Nucleus accumbens (tissue), 56 donors: ENCODE measurements around the gene CCDC88C.
"Not testable (repeated sequence)": the region's sequence is repeated elsewhere in the genome, so short reads cannot be mapped to it uniquely, and the experiment has no call there.

Experiments
- DNase-seq, 56 donors: peaks; one replicate each; lab custom pipeline; 2025; lab: John Stamatoyannopoulos, UW

The CCDC88C gene

DNA sequence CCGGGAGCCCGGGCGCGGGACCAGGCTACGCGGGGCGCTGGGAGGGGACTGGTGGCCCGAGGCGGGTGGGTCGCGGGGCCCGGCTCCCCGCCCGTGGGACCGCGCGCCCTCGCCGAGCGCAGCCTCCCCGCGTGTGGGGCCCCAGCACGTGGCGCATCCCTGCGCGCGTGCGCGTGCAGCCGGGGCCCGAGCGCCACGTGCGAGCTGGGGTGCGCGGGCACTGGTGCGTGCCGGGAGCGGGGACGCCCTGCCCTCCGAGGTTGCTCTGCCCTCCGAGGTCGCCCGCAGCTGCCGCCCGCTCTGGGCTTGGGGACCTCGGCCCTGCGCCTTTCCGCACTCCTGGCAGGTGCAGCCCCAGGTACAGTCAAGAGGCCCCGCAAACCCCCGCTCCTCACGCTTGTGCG lies 365 bp upstream of the CCDC88C start:
- DNase-seq = peak in 12 of 56 donors; percentile 16 to 70 (median 44)

DNA sequence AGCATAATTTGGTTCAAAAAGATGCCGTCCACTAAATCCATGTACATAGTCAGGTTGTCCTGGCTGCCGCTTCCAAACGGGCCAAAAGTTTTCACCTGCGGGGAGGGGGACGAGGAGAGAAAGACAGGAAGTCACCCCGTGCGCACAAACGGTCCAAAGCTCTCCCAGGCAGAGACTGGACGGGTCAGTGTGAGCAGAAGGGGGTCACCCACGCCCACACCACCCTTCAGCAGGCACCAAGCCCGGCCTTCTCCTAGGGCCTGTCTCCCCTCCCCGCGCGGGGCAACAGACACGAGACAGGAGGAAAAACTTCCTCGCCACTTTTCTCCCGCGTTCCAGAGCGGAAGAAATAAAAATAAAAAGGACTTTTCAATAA lies 888 bp downstream of the CCDC88C start:
- peak in 1 of 56 donors; percentile 36 for DNase-seq

DNA sequence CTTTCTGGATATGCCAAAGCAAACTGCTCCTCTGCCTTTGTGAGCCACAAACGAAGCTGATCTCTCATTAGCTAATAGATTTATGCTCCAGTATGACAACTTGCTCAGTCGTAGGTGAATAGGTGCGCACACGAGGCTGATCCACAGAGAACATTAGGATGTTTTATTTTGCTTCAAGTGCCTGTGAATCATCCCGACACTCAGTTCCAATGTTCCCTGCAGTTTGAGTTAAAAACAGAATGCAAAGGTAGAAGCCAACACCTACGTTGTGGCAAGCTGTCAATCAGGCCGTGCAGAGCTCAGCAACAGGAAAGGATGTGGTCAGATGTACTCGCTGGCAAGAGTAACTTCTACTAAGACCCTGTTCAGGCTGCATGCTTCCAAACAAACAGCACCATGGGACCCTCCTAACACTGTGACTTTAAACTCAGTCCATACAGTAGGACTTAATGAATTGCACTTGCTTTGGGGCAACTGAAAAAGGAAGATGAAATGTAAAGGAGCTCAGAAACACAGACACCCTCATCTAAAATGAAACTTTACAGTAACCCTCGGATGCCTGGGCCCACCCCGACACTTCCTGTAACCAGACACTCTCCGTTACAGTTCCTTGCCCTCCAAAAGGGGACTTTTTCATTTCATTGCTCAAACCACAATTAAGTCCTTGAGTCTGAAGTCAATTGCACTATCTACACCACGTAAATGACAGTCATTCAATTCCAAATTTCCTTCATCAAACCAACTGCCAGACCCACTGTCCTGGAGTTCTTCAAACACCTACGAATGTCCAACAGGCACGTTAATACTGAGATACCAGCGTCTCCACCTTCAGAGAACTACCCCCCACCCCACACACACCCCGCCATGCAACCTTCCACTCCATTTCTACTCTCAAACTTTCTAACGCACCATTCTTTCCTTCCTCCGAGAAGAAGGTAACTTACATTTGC lies 1.6 kb downstream of the CCDC88C start:
- DNase-seq = peak in 20 of 56 donors; percentile 24 to 80 (median 55)

DNA sequence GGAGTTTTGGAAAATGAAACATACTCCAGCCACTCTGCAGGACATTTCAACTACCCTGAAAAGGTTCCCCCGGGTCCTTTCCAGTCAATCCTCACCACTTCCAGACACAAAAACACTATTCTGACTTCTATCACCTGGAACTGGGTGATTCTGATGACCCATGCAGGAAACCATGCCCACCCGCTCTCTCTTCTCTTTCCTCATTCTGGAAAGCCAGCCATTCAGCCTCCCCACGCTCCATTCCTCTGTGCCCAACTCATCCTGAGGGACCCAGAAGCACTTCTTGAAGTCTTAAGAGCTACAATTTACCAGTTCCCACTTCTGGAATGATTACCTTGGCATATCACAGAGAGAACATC lies 3.2 kb downstream of the CCDC88C start:
- DNase-seq = no peak

DNA sequence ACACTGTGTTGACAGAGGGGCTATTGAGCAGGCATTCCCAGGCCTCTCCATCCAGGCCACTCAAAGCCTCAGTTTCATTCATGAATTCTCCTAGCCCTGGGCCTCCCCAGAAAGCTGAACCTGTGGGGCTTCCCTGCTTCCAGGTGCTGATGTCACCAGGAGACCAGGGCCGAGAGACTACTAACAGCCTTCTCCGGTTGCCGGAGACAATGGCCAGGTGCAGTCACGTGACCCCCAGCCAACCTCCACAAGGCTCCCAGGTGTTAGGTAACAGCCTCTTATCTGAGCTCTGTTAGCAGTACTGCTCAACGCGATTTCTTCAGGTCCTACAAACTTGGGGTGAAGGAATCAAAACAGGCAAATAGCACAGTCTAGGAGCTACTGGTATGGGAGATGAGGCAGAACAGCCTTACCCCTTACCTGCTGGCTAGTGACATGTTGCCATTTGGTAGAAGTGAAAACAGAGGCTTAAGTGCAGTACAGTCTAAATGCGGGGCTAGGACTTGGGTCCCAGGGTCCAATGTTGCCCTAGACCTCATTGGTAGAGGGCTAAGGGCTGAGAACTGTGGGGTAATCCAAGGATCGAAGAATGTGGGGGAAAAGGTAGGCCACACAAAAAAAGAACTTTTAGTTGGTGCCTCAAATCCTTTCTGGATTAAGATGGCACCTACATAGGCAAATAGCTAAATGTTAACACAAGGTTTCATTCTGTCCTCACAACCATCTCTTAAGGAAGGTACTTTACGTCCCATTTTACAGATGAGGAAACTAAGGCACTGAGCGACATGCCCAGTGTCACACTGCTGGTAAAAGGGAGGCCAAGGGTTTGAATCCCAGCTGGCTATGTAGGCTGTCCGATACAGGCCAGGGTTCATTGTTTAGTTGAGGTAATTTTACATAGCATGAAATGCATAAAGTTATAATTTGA lies 3.8 kb downstream of the CCDC88C start:
- DNase-seq = peak in 1 of 56 donors; percentile 39

DNA sequence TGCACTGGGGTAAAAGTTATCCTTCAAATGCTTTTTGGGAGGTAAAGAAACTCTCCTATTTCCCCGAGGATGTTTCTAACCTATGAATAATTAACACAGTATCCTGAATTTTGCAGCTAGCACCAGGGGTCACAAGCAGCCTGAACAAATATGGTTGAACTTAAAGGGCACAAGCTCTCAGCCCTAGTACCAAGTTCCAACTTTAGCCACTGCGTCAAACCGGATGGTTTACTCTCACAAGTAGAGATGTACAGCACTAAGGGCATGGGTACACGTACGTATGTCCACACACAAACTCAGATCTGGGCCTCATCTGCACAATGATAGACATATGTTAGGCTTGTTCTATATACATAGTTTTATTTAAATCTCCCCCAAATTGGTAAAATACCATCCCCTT lies 4.7 kb downstream of the CCDC88C start:
- no peak for DNase-seq

DNA sequence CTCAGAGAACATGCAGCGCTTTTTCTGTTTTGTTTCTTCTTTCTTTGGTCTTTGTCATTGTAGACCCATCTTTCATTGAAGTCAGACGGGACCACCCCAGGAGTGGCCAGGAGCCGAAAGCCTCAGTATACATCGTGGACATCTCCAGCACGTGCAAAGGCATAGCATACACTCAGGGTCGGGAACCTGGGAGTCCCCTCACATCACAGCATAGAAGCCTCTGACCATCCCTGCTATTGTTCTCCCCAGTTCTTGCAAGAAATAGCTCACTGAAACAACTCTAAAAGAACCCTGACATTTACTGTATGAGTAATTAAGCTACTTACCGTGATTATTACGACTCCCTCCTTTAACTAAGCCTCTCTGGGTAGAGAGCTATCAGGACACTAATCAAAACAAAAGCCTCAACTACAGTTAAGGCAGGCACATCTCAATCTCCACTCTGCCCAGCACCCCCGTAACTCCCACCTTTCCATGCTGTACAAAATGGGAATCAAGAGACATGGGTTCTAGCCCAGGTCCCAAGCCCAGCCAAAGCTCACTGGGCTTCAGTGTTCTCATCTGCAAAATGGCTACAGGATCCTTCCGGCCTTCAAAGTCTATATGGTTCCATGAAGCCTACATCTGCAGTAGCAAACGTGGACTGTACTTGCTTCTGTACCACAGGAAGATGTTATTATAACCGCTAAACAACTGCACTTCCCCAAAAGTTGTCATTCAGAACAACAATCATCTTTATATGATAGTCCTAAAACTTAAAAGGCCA lies 6.7 kb downstream of the CCDC88C start:
- DNase-seq = no peak

DNA sequence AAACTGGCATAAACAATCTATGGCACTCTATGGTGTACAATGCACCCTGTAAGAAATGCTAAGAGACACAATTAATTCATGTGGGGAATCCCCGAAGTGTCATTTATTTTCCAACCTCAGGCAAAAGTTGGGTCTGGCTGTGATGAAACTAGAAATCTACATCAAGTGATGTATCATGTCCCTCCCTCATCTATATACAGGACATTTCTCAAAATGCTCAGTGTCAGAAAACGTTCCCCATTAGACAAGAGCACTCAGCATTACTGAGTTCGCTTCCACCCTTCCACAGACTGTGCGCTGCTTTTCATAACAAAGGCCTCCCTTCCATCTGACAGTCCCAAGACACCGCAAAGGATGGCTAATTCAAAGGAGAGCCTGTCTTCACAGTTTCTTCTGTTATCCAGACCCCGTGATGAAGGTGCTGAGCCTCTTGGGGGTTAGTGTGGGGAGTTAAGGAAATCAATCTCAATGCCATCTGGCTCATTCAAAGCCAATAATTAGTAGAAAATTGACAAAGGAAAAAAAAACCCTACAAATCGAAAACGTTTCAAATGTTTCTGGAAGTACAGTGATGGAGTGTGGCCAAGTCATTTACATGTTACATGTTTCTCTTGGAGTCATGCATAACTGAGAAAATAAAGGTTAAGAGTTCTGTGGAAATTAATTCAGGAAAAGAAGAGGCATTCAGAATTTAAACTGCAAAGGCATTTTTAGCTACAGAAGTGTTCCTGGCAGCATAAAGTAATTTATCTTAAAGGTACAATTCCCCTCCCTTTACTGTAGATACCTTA lies 7.5 kb downstream of the CCDC88C start:
- DNase-seq = no peak

DNA sequence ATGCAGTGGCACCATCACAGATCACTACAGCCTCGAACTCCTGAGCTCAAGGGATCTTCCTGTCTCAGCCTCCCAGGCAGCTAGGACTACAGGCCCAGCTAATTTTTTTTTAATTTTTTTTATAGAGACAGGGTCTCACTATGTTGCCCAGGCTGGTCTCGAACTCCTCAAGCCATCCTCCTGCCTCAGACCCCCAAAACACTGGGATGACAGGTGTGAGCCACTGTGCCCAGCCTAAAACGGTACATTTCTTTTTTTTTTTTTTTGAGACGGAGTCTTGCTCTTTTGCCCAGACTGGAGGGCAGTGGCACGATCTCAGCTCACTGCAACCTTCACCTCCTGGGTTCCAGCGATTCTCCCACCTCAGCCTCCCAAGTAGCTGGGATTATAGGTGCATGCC lies 8.4 kb downstream of the CCDC88C start:
- DNase-seq = not testable (repeated sequence)

DNA sequence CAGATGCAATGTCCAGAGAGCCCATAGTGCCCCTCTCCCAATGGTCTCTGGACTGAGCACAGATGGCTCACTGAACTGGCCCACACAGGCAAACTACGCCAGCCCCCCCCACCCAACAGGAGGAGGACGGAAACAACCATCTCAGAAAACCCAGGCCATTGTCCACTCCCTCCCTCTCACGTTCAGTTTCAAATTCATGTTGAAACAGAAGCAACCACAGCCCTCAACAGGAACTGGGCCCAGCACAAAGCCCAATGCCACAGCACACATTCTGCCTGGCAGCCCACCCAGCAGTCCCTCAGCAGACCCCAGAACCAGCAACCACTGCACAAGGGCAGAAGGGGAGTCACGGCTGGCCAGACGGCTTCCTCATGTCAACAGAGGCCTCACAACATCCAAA lies 10.6 kb downstream of the CCDC88C start:
- no peak for DNase-seq

DNA sequence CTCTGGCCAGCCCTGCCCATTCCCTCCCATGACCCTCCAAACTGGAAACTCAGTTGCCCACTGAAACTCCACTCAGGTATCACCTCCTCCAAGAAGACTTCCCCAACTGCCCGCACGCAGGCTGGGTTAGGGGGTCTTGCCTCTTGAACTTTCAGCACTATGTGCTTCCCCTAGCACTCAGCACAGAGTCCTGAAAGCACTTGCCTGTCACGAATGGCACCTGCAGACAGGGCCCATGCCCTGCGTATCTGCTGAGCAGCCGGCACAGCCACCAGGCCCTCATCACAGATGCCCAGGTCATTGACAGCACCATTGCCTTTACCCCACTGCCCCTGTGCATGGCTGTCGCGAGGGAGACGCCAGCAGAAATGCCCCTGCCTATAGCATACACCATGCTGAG lies 11.2 kb downstream of the CCDC88C start:
- DNase-seq = no peak

DNA sequence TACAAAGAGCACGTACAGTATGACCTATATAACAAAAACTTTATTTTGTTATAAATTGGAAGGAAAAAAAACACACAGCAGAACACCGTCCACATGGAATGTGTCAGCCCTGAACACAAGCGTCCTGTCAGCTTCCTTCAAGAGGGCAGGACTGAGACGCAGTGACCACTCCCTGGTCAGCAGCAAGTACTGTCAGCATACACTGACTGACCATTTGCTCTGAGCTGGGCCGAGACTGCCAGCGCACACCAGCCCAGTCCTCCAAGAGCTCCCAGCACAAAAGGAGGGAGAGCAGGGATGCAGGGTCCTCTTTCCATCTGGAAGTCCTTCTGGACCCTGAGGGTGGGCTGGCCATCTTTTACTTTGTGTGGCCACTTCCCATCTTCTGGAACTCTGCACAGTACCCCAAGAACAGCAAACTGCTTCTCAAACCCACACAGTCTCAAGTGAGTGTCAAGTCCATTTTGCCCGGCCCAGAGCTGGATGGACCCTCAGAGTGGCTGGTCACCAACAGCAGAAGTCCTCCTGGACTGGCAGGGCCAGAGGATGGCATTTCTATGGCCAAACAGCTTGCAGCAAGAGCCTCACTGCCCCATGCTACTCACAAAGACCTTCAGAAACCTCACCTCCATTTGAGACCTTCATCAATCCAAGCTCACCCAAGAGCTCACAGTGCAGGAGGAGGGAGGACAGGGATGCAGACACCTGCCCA lies 11.7 kb downstream of the CCDC88C start:
- no peak for DNase-seq

DNA sequence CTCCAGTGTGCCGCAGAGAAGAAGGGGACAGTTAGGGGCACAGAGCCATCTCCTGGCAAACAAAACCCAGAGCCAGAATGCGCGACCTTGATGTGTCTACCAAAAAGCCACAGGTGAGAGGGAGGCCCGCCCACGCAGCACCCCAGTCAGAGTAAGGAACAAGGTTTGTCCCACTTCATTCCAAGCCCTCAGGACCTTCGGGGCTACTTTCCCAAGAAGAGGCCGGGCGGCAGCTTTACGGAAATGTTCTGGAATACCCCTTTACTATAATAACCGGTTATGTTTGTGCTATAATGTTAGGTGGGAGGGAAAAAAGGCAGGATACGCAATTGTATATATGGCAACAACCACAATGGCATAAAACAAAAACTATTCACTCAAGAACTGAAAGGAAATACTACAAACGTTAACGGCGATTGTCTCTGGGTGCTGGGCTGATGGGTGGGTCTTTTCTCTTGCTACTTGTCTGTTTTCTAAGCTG lies 12.3 kb downstream of the CCDC88C start:
- no peak for DNase-seq

DNA sequence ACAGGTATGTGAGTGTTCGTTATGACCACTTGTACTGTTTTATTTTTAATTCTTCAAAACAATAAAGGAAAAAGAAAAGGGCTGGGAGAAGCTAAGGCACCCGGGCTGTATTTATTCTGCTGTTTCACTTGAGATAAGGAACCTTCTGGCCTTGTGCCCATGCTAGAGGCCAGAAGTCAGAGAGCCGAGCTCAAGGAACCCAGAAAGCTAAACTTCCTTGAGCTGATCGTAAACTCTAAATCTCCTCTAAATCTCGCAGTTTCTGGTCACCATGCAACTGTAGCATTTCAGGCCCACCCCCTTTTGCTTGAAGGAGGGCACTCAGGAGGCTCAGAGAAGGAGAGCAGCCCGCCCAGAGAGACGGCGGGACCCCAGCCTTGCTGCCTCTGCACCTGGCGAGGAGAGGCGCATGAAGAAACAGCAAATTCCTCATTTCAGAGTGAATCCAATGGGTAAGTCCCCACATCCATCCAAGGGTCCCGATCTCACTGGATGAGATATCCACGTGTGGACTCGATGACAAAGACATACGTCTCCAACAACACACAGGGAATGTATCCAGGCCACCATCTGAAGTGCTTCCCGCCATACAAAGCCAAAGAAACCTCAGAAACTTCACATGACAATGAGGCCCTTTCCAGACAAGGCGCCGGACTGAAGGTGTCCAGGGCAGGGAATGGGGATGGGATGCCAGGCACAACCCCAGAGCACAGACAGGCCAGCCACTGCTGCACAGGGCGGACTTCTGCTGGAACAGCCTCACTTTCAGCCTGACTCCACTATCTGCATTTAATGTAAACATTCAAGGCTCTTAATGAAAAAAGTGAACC lies 14.6 kb downstream of the CCDC88C start:
- DNase-seq = no peak

DNA sequence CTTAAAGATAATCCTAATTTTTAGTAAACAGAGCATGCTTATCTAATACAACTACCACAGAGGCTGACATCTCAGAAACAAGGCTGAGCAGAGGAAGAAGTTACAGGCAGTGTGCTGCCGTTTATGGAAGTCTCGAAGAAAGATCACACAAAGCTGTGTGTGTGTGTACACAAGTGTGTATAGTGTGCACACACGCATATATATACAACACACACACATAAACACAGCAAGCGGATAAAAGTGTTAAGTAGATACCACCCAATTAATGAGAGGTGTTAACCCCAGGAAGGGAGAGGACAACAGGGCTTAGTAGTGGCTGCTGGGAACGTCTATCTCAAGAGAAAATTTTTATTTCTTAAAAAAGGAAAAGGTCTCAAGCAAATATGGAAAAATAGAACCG lies 15.3 kb downstream of the CCDC88C start:
- no peak for DNase-seq

DNA sequence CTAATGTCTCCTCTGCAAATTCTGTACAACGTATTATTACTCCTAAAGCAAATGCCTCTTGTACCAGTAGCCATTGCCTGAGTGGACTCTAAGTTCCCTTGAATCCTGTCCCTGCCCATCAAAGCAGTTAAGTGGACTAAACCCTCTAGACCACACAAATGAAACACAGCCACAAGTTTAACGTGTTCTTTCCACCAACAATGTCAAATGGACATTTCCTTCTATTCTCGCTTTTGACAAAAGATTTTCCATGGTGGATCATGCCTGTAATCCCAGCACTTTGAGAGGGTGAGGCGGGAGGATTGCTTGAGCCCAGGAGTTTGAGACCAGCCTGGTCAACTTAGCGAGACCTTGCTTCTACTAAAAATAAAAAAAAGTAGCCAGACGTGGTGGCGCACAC lies 15.9 kb downstream of the CCDC88C start:
- no peak for DNase-seq

DNA sequence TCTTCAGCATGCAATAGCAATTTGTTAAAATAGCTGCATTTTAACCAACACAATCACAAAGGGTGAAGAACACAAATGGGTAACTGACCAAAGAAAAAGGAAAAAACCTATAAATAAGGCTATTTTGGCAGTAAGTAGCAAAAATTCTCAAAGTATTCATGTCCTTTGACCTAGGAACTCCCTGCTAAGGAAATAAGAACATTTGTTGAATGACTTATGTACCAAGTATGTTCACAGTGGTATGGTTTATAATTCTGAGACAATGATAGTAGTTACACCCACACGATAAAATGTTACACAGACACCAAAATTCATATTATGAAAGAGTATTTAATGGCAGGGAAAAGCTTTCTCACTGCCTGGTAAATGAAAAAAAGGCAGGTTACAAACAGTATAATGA lies 16.9 kb downstream of the CCDC88C start:
- no peak for DNase-seq
